B cell (primary cell): Measurements from ENCODE around the gene MYRFL. TPM values are rescaled to one million over a fixed set of nuclear protein-coding genes. Genes with fewer than 3 reads are reported as not detected.

Source experiments
- ATAC-seq: fragments of 200-7000 bp; cut with Tn5 transposase; one replicate; pipeline ENCODE4 v1.10.0; 2021; ENCODE audit warnings: low read depth, mild to moderate bottlenecking, moderate number of reproducible peaks, moderate library complexity
- CTCF ChIA-PET: fragments of 350-600 bp; sonication (Branson Sonifier 250); formaldehyde crosslinking; loops from one replicate; lab custom pipeline; 2021; ENCODE audit warnings: antibody characterized with exemption, inconsistent platforms; lab: Charles Lee
- POLR2A ChIA-PET: fragments of 350-600 bp; sonication (Branson Sonifier 250); formaldehyde crosslinking; loops from one replicate; lab custom pipeline; 2021; ENCODE audit warnings: antibody characterized with exemption; lab: Charles Lee
- DNase-seq: peaks from one replicate; pipeline ENCODE4 v3.0.0; 2013
- H2AFZ ChIP-seq: 2 replicates; pipeline ENCODE4 v1.6.1; 2012; ENCODE audit warnings: mild to moderate bottlenecking, low read depth, low read length; ENCODE audit not compliant: insufficient read depth, poor library complexity, severe bottlenecking
- H3K27ac ChIP-seq, 2 donors: 1 replicate in 1 of 2; 2 replicates in 1 of 2; pipeline ENCODE4 v1.5.1; 2012 to 2013; ENCODE audit warnings: low read length in 2 of 2, mild to moderate bottlenecking in 2 of 2, moderate library complexity in 1 of 2
- H3K27me3 ChIP-seq, 4 experiments: fragments of 200-600 bp in 1 of 4; sonication (generic) in 1 of 4; replicated peaks in 1 of 4; 1 replicate in 2 of 4; 2 replicates in 2 of 4; pipeline versions ENCODE4 v1.6.1 to v1.7.0; 2013 to 2016; ENCODE audit warnings: low read length in 3 of 4, mild to moderate bottlenecking in 2 of 4, mixed read lengths in 1 of 4, moderate library complexity in 1 of 4; ENCODE audit not compliant: insufficient read depth in 4 of 4, control insufficient read depth in 3 of 4; ENCODE audit errors: control extremely low read depth in 1 of 4
- H3K36me3 ChIP-seq, 2 experiments: replicated peaks in 1 of 2; 1 replicate in 1 of 2; 2 replicates in 1 of 2; pipeline versions ENCODE4 v1.6.1 to v1.7.1; 2013; ENCODE audit warnings: low read length in 1 of 2; ENCODE audit not compliant: insufficient read depth in 2 of 2, control insufficient read depth in 1 of 2; ENCODE audit errors: control extremely low read depth in 1 of 2, extremely low read depth in 1 of 2
- H3K4me1 ChIP-seq, 2 donors: fragments of 200-600 bp in 1 of 2; sonication (generic) in 1 of 2; 1 replicate in 1 of 2; 2 replicates in 1 of 2; pipeline versions ENCODE4 v1.5.1 to v1.6.1; 2013 to 2017; ENCODE audit warnings: low read length in 2 of 2; ENCODE audit not compliant: control insufficient read depth in 2 of 2, insufficient read depth in 2 of 2
- H3K4me2 ChIP-seq: replicated peaks from 2 replicates; pipeline ENCODE3; 2012; ENCODE audit warnings: mild to moderate bottlenecking, low read depth, low read length; ENCODE audit not compliant: poor library complexity, severe bottlenecking
- H3K4me3 ChIP-seq, 5 experiments: fragments of 200-600 bp in 1 of 5; sonication (generic) in 1 of 5; 1 replicate in 3 of 5; 2 replicates in 2 of 5; pipeline versions ENCODE4 v1.5.1 to v1.7.0; 2011 to 2016; ENCODE audit warnings: low read length in 4 of 5, mild to moderate bottlenecking in 4 of 5, low read depth in 2 of 5, control low read depth in 1 of 5, moderate library complexity in 1 of 5; ENCODE audit not compliant: insufficient read depth in 1 of 5; ENCODE audit errors: control extremely low read depth in 1 of 5, extremely low read depth in 1 of 5
- H3K79me2 ChIP-seq: fragments of 200-600 bp; sonication (generic); one replicate; pipeline ENCODE4 v1.6.0; 2016; ENCODE audit warnings: low read length; ENCODE audit not compliant: control insufficient read depth, insufficient read depth
- H3K9ac ChIP-seq: fragments of 200-600 bp; sonication (generic); 2 replicates; pipeline ENCODE4 v1.6.1; 2017; ENCODE audit warnings: mild to moderate bottlenecking, low read length, moderate library complexity
- H3K9me3 ChIP-seq, 3 donors: one replicate each; pipeline versions ENCODE4 v1.6.1 to v1.7.1; 2013; ENCODE audit warnings: low read length in 2 of 3; ENCODE audit not compliant: control insufficient read depth in 2 of 3, insufficient read depth in 1 of 3; ENCODE audit errors: control extremely low read depth in 1 of 3
- H4K20me1 ChIP-seq: 2 replicates; pipeline ENCODE4 v1.6.0; 2012; ENCODE audit warnings: mild to moderate bottlenecking, low read length; ENCODE audit not compliant: insufficient read depth, control insufficient read depth, poor library complexity, severe bottlenecking
- H3K27ac Mint-ChIP-seq: one replicate; pipeline ENCODE4 v1.8.0; 2021; ENCODE audit warnings: mixed read lengths
- H3K27me3 Mint-ChIP-seq: one replicate; pipeline ENCODE4 v1.8.0; 2021; ENCODE audit warnings: mixed read lengths
- H3K4me1 Mint-ChIP-seq: one replicate; pipeline ENCODE4 v1.8.0; 2021; ENCODE audit warnings: mixed read lengths
- H3K4me3 Mint-ChIP-seq: one replicate; pipeline ENCODE4 v1.8.0; 2021; ENCODE audit warnings: mixed read lengths
- H3K9me3 Mint-ChIP-seq: one replicate; pipeline ENCODE4 v1.8.0; 2022; ENCODE audit warnings: mixed read lengths; ENCODE audit not compliant: insufficient read depth
- CTCF ChIP-seq: fragments of 200-600 bp; IDR thresholded peaks from one replicate; pipeline ENCODE4 v1.8.0; 2022; ENCODE audit warnings: antibody characterized with exemption, mild to moderate bottlenecking
- EZH2 ChIP-seq: IDR thresholded peaks from 2 replicates; pipeline ENCODE4 v1.6.1; 2012; ENCODE audit warnings: borderline replicate concordance, low read depth, mild to moderate bottlenecking, moderate library complexity, low read length; ENCODE audit not compliant: insufficient read depth, poor library complexity, severe bottlenecking
- WGBS: methylation state at CpG from one replicate; pipeline ENCODE4 v1.1.5; 2013; ENCODE audit warnings: missing lambda C conversion rate; ENCODE audit not compliant: insufficient coverage; 5-methylcytosine and 5-hydroxymethylcytosine counted together
- intact Hi-C: fragments of 100-400 bp; cut with micrococcal nuclease; formaldehyde crosslinking; loops from one replicate; pipeline ENCODE4 v1.10.0; 2022
- polyA plus RNA-seq: library from polyadenylated mRNA; depleted of rRNA; stranded (reverse); fragments of >200 nt; gene quantifications from 2 replicates; pipeline ENCODE4 v1.2.3, GENCODE V29; 2012
- total RNA-seq, 2 donors: library from RNA; stranded (reverse); fragments of 120-200 nt in 1 of 2; gene quantifications; 1 replicate in 1 of 2; 2 replicates in 1 of 2; pipeline versions ENCODE4 v1.2.3 to v1.2.4, GENCODE V29; 2013 to 2022

The MYRFL gene
- total and polyA plus RNA-seq, 2 donors (not counting 1 experiment from before 2014, with no cell fraction given): 0.28 TPM; not detected in 1

- Histone ChIP-seq H3K79me2 (no peaks in the 10 kb centered on the region), H2AFZ (no peak overlapping the region), H4K20me1 (no peaks in the 10 kb centered on the region), H3K4me2 (no peak overlapping the region), H3K27ac (no peak overlapping the region), H3K9me3 (no peaks in the 10 kb centered on the region), H3K36me3 (no peaks in the 10 kb centered on the region), H3K4me1 (peaks cover 5 to 14% of the 10 kb centered on the region in 2 donors), H3K27me3 (no peaks in the 10 kb centered on the region), H3K4me3 (no peak overlapping the region), H3K9ac (no peak overlapping the region)
- Mint-ChIP-seq H3K4me3 (no peak overlapping the region), H3K27me3 (peaks cover 3% of the 10 kb centered on the region), H3K4me1 (peaks cover 5% of the 10 kb centered on the region), H3K27ac (no peak overlapping the region), H3K9me3 (no peaks in the 10 kb centered on the region)
- intact Hi-C loops: no loop called here
- ATAC-seq (no peak), DNase-seq (no peak)
- POLR2A ChIA-PET: no interaction called here
- CTCF ChIA-PET: no interaction called here
- WGBS: no CpG with 5 or more reads among the region's 3 CpGs
- TF ChIP-seq EZH2: no peak
- TF ChIP-seq CTCF: no peak
Measured at GRCh38 chr12:69929531-69929930, 104.5 kb downstream of the MYRFL start.

DNA sequence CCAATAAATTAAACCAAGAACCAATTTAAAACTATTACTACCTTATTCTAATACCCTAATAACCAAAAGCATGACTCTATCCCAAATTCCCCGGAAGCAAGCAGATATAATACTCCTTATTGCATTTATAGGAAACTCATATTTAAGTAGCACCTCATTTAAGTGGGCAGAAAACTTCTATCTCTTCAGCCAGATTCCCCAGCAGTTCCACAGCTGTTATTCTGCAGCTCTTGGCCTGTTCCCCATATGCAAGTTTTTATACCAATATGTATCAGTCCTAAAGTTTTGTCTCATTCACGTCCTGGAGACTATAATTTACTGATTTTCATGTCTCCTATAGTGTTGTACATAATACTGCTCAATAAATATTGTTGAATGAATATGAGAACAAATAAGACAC lies 106.5 kb downstream of the MYRFL start:
- CTCF ChIA-PET: no interaction called here
- ATAC-seq: no peak

More for the DNA sequence above, 106.5 kb downstream of the MYRFL start:
- no peak overlapping the region for H3K4me3 Mint-ChIP-seq
- Histone ChIP-seq H4K20me1 (no peaks in the 10 kb centered on the region), H3K36me3 (no peaks in the 10 kb centered on the region), H3K9ac (no peak overlapping the region), H3K27me3 (no peaks in the 10 kb centered on the region), H3K79me2 (no peaks in the 10 kb centered on the region), H3K9me3 (no peaks in the 10 kb centered on the region), H3K27ac (no peak overlapping the region), H2AFZ (no peak overlapping the region), H3K4me1 (peaks cover 5 to 10% of the 10 kb centered on the region in 2 donors), H3K4me3 (no peak overlapping the region), H3K4me2 (no peak overlapping the region)
- WGBS: 0% methylated on average over 1 of the region's 2 CpGs
- intact Hi-C loops: no loop called here
- DNase-seq: no peak
- peaks cover 5% of the 10 kb centered on the region for H3K4me1 Mint-ChIP-seq
- POLR2A ChIA-PET: no interaction called here
- no peaks in the 10 kb centered on the region for H3K9me3 Mint-ChIP-seq
- H3K27me3 Mint-ChIP-seq: peaks cover 11% of the 10 kb centered on the region
- TF ChIP-seq CTCF: no peak
- TF ChIP-seq EZH2: no peak
- H3K27ac Mint-ChIP-seq: no peak overlapping the region
